GM12875 (cell line): ENCODE data around the gene C3orf18.
"Not testable (repeated sequence)": the region's sequence is repeated elsewhere in the genome, so short reads cannot be mapped to it uniquely, and the experiment has no call there.

ENCODE experiments used
- H3K4me3 ChIP-seq: one replicate; pipeline ENCODE4 v1.5.1; 2011; ENCODE audit warnings: low read depth, low read length, control low read depth
- TF ChIP-seq, protein P1 (sequence below): IDR thresholded peaks from 2 replicates; pipeline ENCODE4 v1.5.1; 2011; ENCODE audit warnings: low read depth, mild to moderate bottlenecking, control low read depth, inconsistent platforms, low read length, moderate library complexity, borderline replicate concordance; ENCODE audit not compliant: insufficient read depth

Gene C3orf18

DNA sequence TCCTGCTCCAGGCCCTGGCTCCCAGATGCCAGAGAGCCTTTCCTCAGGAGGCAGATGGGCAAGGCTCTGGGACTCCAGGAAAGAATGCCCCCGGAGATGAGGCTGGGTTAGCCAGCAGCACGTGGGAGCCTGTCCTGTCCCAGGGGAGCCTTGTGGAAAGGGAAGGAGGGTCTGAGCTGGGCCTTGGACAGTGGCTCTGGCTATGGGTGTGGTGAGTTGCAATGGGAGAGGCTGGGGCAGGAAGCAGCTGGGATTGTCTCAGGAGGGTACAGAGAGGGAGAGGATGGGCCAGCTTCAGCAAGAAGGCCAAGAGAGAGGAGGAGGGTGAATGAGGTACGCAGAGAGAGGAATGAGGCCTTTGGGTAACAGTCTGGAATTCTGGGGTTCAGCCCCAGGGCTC, 46.7 kb downstream of the C3orf18 start:
- H3K4me3 ChIP-seq = no peak overlapping the region
- TF ChIP-seq, protein P1, sequence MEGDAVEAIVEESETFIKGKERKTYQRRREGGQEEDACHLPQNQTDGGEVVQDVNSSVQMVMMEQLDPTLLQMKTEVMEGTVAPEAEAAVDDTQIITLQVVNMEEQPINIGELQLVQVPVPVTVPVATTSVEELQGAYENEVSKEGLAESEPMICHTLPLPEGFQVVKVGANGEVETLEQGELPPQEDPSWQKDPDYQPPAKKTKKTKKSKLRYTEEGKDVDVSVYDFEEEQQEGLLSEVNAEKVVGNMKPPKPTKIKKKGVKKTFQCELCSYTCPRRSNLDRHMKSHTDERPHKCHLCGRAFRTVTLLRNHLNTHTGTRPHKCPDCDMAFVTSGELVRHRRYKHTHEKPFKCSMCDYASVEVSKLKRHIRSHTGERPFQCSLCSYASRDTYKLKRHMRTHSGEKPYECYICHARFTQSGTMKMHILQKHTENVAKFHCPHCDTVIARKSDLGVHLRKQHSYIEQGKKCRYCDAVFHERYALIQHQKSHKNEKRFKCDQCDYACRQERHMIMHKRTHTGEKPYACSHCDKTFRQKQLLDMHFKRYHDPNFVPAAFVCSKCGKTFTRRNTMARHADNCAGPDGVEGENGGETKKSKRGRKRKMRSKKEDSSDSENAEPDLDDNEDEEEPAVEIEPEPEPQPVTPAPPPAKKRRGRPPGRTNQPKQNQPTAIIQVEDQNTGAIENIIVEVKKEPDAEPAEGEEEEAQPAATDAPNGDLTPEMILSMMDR = no peak

DNA sequence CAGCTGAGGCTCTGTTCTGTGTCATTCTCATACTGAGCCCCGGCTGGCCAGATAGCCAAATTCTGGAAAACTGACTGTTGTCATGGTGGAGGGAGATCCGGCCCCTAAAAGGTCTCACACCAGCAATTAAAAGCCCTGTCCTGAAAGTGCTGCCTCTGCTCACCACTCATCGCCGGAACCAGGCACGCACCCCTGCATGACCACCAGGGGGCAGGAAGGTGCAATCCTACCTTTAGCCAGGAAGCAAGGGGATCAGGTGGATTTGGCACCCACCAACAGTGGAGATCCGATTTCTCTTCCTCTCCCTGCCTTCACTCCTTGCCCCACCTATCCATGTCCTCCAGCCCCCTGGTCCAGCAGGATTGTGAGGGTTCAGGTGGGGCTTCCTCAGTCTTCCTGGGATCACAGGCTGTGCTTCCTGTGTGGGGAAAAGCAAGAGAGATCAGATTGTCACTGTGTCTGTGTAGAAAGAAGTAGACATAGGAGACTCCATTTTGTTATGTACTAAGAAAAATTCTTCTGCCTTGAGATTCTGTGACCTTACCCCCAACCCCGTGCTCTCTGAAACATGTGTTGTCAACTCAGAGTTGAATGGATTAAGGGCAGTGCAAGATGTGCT, 48.0 kb downstream of the C3orf18 start:
- H3K4me3 ChIP-seq = no peak overlapping the region
- TF ChIP-seq, protein P1 = peak; percentile 98

DNA sequence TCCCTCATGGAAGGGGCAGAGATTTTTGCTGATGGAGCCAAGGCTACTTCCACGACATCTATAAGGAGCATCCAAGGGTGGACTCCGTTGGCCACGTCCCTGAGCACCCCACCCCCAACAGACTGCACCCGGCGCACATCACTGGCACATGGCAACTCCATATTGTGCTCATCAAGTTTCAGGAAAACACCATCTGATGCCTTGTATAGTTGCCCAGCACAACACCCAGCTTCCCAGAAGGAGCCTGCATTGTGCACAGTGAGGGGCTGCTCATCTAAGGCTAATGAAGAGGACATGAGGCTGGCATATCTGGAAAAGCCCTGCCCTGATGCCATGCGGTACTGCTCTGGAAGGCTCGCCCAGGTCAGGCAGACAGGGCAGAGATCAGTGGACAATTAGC, 49.1 kb downstream of the C3orf18 start:
- TF ChIP-seq, protein P1 = no peak
- H3K4me3 ChIP-seq = no peak overlapping the region

DNA sequence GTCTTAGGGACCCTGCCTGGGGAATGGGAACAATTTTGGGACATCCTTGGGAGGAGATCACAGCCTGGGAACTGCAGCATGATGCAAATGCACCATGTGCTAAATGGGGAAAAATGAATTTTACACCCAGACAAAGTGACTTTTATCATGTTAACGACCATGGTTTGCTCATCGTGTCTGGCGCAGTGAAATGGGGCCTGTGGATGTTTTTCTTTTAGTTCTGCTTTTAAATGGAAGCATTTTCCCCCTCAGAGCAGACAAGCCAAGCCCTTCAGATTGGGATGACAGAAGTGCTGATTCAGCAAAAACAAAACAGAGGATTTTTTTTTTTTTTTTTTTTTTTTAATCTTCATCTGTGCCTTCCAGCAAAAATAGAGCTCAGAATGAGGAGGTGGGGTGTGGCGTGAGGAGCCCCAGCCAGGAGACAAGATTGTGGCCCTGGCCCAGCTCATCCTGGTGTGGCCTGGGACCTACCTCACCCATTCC, 49.8 kb downstream of the C3orf18 start:
- TF ChIP-seq, protein P1 = no peak
- no peak overlapping the region for H3K4me3 ChIP-seq

DNA sequence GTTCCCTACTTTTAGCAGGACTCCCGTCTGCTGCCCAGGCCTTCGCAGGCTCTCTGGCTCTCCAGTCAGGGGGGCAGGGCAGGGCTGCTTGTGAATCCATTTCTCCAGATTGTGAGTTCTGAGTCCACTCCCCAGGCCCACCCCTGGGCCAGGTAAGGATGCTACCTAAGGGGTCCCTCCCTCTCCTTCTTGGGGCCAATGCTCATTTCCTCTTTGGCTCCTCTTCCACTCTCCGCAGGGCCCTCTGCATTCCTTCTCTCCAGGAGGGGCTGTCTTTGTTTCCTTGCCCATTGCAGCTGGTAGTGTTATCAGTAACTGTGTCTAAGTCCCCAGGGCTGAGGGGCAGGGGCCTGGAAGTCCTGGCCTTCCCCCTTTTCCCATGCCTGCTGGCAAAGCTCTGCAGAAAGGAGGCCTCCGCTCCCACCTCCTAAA, 51.1 kb downstream of the C3orf18 start:
- no peak overlapping the region for H3K4me3 ChIP-seq
- TF ChIP-seq, protein P1 = no peak

DNA sequence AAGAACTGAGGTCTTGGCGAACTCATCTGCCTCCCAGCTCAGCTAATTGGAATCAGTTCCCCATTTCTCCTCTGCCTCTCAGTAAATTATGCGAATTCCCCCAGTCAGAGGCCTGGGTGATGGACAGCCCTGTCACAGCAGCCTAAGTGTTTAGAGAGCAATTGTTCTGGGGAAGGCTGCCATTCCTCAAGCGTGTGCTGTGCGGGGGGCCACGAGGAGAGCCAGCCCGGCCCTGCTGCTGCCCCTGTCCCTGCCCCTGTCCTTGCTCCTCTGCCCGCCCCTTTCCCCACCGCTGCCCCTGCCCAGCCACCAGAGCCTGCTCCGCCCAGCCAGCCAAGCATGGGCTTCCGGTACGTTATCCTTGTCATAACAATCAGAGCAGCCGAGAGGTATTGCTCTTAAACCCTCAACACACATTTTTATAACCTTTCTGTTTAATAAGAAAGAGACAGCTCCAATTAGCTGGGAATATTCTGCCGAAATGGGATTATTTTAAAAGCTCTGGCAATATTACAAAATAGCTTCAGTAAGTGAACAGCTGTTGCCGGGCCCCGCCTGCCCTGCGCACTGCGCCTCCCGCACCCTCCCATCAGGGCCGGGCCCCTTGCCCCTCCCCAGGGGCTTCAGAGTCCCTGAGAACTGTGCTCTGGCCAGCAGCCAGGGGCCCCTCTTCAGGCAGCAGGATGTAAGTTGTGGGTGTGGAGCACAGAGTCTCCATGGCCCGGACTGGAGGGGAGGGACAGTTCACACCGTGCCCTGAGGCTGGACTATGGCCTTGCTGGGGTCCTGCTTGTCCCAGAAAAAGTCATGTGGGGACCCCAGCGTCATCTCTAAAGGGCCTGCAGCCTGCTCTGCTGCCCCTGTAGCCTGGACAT, 51.7 kb downstream of the C3orf18 start:
- H3K4me3 ChIP-seq = no peak overlapping the region
- TF ChIP-seq, protein P1 = no peak

DNA sequence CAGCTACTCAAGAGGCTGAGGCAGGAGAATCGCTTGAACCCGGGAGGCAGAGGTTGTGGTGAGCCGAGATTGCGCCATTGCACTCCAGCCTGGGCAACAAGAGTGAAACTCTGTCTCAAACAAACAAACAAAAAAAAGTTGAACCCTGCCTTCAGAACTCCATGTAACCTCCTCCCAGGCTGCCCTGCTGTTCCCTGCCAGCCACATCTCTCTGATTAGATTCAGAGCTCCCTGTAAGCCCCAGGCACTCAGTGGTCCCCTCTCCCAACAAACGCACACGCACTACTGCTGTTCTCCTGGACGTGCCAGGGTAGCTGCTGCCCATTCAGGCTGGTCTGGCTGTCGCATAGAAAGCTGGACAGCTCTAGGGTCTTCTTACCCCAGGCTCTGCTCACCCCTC, 54.6 kb downstream of the C3orf18 start:
- H3K4me3 ChIP-seq = not testable (repeated sequence)
